HL-60 (cell line): ENCODE results near the gene ADPRH.

Experiments used
- POLR2AphosphoS5 ChIP-seq: IDR thresholded peaks from 2 replicates; pipeline ENCODE4 v1.6.1; 2012; ENCODE audit warnings: low read depth
- TF ChIP-seq, protein P1 (sequence below): IDR thresholded peaks from one replicate; pipeline ENCODE4 v1.5.1; 2011; ENCODE audit warnings: low read length, control low read depth, inconsistent platforms; ENCODE audit not compliant: insufficient read depth
- TF ChIP-seq, protein P2 (sequence below): IDR thresholded peaks from 2 replicates; pipeline ENCODE4 v1.6.1; 2012; ENCODE audit warnings: low read depth; ENCODE audit not compliant: insufficient replicate concordance

DNA sequence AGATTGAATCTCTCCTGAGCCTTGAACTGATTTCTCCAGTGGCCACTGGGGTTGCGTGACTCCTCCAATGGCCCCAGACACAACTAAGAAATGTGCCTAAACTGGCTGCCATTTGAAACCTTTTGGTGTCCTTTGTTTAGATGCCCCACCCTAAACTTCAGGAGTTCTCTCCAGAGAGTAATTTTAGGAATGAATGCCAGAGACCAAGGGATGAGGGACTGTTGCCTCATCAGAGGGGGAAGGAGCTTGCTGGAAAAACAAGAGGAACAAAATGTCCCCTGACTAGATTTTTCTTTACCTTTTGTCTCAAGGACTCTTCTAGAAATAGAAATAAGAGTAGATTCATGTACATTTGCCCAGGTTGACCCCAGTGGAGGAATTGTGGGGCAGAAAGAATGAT lies 8.1 kb upstream of the ADPRH start:
- TF ChIP-seq, protein P1, sequence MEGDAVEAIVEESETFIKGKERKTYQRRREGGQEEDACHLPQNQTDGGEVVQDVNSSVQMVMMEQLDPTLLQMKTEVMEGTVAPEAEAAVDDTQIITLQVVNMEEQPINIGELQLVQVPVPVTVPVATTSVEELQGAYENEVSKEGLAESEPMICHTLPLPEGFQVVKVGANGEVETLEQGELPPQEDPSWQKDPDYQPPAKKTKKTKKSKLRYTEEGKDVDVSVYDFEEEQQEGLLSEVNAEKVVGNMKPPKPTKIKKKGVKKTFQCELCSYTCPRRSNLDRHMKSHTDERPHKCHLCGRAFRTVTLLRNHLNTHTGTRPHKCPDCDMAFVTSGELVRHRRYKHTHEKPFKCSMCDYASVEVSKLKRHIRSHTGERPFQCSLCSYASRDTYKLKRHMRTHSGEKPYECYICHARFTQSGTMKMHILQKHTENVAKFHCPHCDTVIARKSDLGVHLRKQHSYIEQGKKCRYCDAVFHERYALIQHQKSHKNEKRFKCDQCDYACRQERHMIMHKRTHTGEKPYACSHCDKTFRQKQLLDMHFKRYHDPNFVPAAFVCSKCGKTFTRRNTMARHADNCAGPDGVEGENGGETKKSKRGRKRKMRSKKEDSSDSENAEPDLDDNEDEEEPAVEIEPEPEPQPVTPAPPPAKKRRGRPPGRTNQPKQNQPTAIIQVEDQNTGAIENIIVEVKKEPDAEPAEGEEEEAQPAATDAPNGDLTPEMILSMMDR, result no peak
- TF ChIP-seq, protein P2, sequence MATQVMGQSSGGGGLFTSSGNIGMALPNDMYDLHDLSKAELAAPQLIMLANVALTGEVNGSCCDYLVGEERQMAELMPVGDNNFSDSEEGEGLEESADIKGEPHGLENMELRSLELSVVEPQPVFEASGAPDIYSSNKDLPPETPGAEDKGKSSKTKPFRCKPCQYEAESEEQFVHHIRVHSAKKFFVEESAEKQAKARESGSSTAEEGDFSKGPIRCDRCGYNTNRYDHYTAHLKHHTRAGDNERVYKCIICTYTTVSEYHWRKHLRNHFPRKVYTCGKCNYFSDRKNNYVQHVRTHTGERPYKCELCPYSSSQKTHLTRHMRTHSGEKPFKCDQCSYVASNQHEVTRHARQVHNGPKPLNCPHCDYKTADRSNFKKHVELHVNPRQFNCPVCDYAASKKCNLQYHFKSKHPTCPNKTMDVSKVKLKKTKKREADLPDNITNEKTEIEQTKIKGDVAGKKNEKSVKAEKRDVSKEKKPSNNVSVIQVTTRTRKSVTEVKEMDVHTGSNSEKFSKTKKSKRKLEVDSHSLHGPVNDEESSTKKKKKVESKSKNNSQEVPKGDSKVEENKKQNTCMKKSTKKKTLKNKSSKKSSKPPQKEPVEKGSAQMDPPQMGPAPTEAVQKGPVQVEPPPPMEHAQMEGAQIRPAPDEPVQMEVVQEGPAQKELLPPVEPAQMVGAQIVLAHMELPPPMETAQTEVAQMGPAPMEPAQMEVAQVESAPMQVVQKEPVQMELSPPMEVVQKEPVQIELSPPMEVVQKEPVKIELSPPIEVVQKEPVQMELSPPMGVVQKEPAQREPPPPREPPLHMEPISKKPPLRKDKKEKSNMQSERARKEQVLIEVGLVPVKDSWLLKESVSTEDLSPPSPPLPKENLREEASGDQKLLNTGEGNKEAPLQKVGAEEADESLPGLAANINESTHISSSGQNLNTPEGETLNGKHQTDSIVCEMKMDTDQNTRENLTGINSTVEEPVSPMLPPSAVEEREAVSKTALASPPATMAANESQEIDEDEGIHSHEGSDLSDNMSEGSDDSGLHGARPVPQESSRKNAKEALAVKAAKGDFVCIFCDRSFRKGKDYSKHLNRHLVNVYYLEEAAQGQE, result no peak
- no peak for TF ChIP-seq POLR2AphosphoS5
